GM06990 (cell line): ENCODE measurements around the gene COL4A1.

Source experiments
- DNase-seq: peaks from one replicate; pipeline ENCODE4 v3.0.0-alpha.2; 2011; ENCODE audit not compliant: insufficient read length; ENCODE audit errors: extremely low read depth
- H3K27me3 ChIP-seq: replicated peaks from 2 replicates; pipeline ENCODE4 v1.6.0; 2011; ENCODE audit warnings: low read length; ENCODE audit not compliant: control insufficient read depth, insufficient read depth
- H3K36me3 ChIP-seq: 2 replicates; pipeline ENCODE4 v1.5.1; 2011; ENCODE audit warnings: low read length; ENCODE audit not compliant: control insufficient read depth, insufficient read depth
- H3K4me3 ChIP-seq: replicated peaks from 2 replicates; pipeline ENCODE4 v1.5.1; 2011; ENCODE audit warnings: low read depth, mild to moderate bottlenecking, control low read depth, low read length
- CTCF ChIP-seq: IDR thresholded peaks from 2 replicates; pipeline ENCODE4 v1.5.1; 2011; ENCODE audit warnings: low read length, control low read depth, mild to moderate bottlenecking, inconsistent platforms; ENCODE audit not compliant: insufficient read depth, poor library complexity, severe bottlenecking

COL4A1 gene

GRCh38 chr13:110254151-110254679 lies 52.7 kb downstream of the COL4A1 start:
- Histone ChIP-seq H3K4me3 (no peak overlapping the region), H3K27me3 (no peaks in the 10 kb centered on the region), H3K36me3 (no peaks in the 10 kb centered on the region)
- no peak for TF ChIP-seq CTCF
- no peak for DNase-seq

DNA sequence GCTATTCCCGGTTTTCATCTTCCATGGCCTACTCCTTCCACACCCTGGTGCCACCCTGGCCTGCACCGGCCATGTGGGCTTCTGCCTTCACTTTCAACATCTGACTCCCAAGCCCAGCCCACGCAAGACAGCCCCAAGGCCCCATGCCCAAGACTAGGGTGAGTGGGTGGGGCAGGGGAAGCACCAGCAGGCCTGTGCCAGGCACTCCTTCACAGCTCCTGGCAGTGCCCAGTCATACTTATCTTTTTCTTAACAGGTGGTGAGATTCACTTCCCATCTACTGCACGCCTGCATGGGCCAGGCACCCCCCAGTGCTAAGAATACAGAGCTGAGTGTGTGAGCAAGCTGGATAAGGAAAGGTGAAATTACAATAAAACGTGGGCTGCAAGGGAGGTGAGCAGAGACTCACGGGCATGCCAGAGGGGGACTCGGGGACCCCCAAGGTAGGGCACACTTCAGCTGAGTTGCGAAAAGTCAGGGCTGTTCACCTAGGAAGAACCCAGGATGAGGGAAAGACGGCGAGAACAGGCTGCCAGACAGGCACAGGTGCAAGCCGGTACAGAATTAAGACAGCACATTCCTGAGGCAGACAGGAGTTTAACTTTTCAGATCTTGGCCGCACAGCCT lies 55.7 kb downstream of the COL4A1 start:
- Histone ChIP-seq H3K4me3 (no peak overlapping the region), H3K27me3 (no peaks in the 10 kb centered on the region), H3K36me3 (no peaks in the 10 kb centered on the region)
- no peak for TF ChIP-seq CTCF
- no peak for DNase-seq

DNA sequence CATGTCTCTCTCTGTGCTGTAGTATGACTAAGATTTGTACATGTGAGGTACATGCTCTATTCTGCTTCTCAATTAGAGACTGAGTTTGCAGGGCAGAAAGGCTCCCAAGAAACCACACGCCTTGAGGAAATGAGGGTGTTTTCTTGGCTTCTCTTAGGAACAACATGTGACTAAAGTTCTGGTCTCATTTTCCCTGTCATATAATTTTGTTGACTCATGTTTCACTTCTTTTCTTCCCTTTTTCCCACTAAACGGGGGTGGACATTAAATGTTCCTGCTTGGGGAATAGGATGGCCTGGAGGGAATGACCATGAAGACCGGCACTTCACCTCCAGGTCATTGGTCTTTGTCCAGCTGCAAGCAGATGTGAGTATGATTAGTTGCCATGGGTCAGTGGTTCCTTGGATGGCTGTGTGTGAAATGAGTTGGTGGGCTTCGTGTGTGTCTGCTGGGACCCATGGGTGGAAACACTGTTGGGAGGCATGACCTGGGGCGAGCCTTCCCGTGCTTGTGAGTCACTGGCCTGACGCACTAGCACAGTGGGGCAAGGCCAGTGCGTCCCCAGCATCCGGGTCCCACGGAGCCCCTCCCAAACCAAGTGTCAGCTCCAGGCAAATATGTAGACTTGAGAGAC lies 56.6 kb downstream of the COL4A1 start:
- TF ChIP-seq CTCF: no peak
- H3K36me3 ChIP-seq: no peaks in the 10 kb centered on the region
- H3K4me3 ChIP-seq: no peak overlapping the region
- no peaks in the 10 kb centered on the region for H3K27me3 ChIP-seq
- DNase-seq: no peak

GRCh38 chr13:110249326-110249725 lies 57.6 kb downstream of the COL4A1 start:
- Histone ChIP-seq H3K4me3 (no peak overlapping the region), H3K27me3 (no peaks in the 10 kb centered on the region), H3K36me3 (no peaks in the 10 kb centered on the region)
- no peak for DNase-seq
- no peak for TF ChIP-seq CTCF

DNA sequence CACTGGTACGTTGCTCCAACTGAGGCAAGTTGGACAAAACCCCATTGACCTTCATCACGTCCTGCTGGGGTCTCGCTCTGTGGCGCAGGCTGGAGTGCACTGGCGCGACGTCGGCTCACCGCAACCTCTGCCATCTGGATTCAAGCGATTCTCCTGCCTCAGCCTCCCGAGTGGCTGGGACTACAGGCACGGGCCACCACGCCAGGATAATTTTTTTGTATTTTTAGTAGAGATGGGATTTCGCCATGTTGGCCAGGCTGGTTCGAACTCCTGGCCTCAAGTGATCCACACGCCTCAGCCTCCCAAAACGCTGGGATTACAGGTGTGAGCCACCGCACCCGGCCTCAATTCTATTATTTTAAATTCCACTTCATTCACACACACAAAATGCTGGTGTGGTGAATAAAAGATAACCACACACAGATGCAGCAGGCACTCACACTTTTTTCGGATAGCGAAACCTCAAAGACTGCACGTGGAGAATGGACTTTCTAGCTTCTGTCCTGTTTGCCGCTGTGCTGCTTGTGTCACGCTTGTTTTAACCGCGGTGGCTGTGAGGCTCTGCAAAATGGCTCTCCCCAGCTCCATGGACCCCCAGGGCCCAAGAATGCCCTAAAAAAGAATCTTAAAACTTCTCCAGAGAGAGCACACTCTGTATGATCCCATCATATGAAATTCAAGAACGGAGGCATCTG lies 58.4 kb downstream of the COL4A1 start:
- no peaks in the 10 kb centered on the region for H3K27me3 ChIP-seq
- no peaks in the 10 kb centered on the region for H3K36me3 ChIP-seq
- H3K4me3 ChIP-seq: no peak overlapping the region
- no peak for DNase-seq
- no peak for TF ChIP-seq CTCF
